HL-60/S4 treated with phorbol 12-myristate 13-acetate at 8.2 ng/mL for 4 days and 3 days (cell line): ENCODE data around the gene UGT3A2.

Experiments
- in situ Hi-C: fragments of 300-500 bp; cut with MboI; formaldehyde crosslinking; loops from 2 replicates; pipeline ENCODE4 v1.15.0; 2022; ENCODE audit warnings: low sequenced_read_pairs

Gene UGT3A2

GRCh38 chr5:36066540-36067210 is at the start of gene UGT3A2:
TSS of gene UGT3A2 (minus strand) at chr5:36066882. CDS start at chr5:36066789, 93 bp downstream.
- in situ Hi-C loops = no loop called here

- in situ Hi-C loops = no loop called here
These were observed 44.6 kb upstream of the UGT3A2 start for GRCh38 chr5:36111238-36111637.

- in situ Hi-C loops = no loop called here
These were observed 42.2 kb upstream of the UGT3A2 start for GRCh38 chr5:36108758-36109460.

GRCh38 chr5:36105819-36106218 is 39.1 kb upstream of the UGT3A2 start:
- in situ Hi-C loops = no loop called here

- in situ Hi-C loops = no loop called here
These were observed 33.1 kb upstream of the UGT3A2 start for GRCh38 chr5:36099748-36100147.

- in situ Hi-C loops = no loop called here
These were observed 29.8 kb upstream of the UGT3A2 start for GRCh38 chr5:36096486-36096885.

GRCh38 chr5:36089989-36090388 is 23.3 kb upstream of the UGT3A2 start:
- in situ Hi-C loops = no loop called here

- in situ Hi-C loops = no loop called here
These were observed 12.6 kb upstream of the UGT3A2 start for GRCh38 chr5:36079200-36079781.

GRCh38 chr5:36078430-36078829 is 11.7 kb upstream of the UGT3A2 start:
- in situ Hi-C loops = no loop called here

GRCh38 chr5:36073595-36074216 is 7.0 kb upstream of the UGT3A2 start:
- in situ Hi-C loops = no loop called here

- in situ Hi-C loops = no loop called here
These were observed 4.2 kb upstream of the UGT3A2 start for GRCh38 chr5:36070687-36071571.

- in situ Hi-C loops = no loop called here
These were observed 2.1 kb upstream of the UGT3A2 start for GRCh38 chr5:36068751-36069281.

- in situ Hi-C loops = no loop called here
These were observed 612 bp downstream of the UGT3A2 start for GRCh38 chr5:36066001-36066539.

- in situ Hi-C loops = no loop called here
These were observed 6.2 kb downstream of the UGT3A2 start for GRCh38 chr5:36060420-36060887.

- in situ Hi-C loops = no loop called here
These were observed 6.9 kb downstream of the UGT3A2 start for GRCh38 chr5:36059571-36060419.

GRCh38 chr5:36058776-36059175 is 7.9 kb downstream of the UGT3A2 start:
- in situ Hi-C loops = no loop called here

GRCh38 chr5:36057386-36057785 is 9.3 kb downstream of the UGT3A2 start:
- in situ Hi-C loops = no loop called here

GRCh38 chr5:36056422-36056821 is 10.3 kb downstream of the UGT3A2 start:
- in situ Hi-C loops = no loop called here

- in situ Hi-C loops = no loop called here
These were observed 10.7 kb downstream of the UGT3A2 start for GRCh38 chr5:36055984-36056383.
